ENCODE data around the gene ACTL8.

Gene ACTL8

DNA sequence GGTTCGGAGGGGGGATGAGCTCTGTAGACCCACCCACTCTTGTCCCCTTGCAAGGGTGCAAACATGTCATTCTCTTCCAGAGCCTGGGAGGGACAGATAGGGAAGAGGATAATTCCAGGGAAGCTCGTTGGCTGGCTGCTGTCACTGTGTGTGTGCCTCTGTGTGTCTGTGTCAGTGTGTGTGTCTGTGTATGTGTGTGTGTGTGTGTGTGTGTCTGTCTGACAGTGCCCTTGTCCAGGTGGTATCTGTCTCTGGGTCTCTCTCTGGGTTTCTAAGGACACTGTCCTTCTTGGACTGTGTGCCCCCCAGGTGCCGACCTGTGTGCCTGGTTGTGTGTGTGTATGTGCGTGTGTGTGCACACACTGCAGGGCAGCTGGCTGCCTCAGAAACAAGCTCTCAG lies 90.5 kb downstream of the ACTL8 start:
- no peak for DNase-seq (ENCODE audit: low spot score)

DNA sequence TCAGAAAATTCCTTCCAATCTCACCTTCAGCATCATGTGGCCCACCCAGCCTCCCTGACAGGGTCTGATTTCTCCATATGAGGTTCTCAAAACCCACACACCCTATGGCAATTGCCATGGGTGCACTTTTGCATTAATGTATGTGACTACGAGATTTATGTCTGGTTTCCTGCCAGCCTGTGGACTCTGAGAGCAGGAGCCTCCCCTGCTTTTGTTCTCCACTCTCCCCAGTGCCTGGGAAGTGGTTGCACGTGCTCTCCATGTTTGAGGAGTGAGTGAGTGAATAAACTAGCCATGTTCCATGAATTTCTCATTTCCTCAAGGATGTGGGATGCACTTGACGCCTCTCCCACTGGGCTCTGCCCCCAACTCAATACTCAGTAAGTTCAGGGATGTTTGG lies 91.2 kb downstream of the ACTL8 start:
- no peak for DNase-seq (ENCODE audit: low spot score)

DNA sequence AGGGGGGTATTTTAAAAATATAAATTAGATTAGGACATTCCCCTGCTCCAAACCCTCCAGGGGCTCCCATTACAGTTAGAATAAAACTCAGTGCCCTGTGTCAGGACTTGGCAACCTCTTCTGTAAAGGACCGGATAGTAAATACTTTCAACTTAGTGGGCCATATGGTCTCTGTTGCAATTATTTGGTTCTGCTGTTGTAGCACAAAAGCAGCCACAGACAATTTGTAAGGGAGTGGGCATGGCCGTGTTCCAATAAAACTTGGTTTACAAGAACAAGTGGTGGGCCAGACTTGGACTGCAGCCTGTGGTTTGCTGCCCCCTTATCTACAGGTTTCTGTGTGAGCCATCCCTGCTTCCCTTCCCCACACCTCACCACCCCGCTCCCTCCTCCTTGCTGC lies 92.0 kb downstream of the ACTL8 start:
- no peak for DNase-seq (ENCODE audit: low spot score)

DNA sequence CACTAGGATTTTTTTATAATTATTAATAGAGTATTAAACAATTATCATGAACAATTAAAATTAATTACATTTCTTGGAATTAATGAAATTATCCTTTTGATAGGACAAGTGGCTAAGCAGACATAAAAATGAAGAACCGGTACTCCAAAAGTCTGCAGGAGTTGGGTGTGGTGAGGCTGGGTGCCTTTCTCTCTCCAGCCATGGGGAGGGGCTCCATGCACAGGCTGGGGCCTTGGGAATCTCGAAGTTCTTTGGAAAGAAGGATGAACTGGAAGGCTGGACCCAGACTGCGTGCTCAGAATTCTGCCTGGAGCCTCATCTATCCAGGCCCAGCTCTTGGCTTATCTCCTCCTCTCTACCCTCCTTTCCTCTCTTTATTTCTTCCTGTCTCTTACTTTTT lies 94.1 kb downstream of the ACTL8 start:
- DNase-seq (ENCODE audit: low spot score), result peak; percentile 54

DNA sequence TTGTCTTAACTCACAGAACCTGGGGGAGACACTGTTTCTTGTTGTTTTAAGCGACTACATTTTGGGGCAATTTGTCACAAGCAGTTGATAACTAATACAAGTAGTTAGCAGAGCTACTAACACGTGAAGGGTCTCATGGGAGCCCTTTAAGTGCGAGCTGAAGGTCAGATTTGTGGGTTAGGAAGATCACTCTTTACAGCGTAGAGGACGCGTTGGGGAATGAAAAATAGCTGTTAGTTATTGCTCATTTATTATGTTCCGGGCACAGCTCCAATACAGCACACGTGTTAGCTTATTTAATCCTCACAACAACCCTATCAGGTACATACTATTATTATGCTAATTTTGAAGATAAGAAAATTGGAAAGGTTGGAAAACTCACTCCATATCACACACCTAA lies 95.9 kb downstream of the ACTL8 start:
- DNase-seq (ENCODE audit: low spot score), result no peak

DNA sequence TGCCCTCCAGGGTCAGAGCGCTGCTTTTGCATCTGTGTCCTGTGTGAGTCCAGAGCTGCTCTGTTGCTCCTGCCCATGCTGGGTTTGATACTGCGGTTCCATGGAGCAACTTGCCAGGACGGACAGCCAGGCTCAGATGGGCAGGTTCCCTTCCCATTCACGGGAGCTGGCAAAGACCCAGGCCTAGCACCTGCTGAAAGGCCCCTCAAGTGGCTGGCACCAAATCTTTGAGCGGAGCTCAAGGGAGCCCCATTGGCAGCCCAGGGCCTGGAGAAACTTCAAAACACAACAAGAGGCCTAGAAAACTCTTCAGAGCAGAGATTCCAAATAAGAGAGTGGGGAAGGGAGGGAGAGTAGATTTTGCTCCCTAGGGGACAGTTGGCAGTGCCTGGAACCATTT lies 97.2 kb downstream of the ACTL8 start:
- no peak for DNase-seq (ENCODE audit: low spot score)

DNA sequence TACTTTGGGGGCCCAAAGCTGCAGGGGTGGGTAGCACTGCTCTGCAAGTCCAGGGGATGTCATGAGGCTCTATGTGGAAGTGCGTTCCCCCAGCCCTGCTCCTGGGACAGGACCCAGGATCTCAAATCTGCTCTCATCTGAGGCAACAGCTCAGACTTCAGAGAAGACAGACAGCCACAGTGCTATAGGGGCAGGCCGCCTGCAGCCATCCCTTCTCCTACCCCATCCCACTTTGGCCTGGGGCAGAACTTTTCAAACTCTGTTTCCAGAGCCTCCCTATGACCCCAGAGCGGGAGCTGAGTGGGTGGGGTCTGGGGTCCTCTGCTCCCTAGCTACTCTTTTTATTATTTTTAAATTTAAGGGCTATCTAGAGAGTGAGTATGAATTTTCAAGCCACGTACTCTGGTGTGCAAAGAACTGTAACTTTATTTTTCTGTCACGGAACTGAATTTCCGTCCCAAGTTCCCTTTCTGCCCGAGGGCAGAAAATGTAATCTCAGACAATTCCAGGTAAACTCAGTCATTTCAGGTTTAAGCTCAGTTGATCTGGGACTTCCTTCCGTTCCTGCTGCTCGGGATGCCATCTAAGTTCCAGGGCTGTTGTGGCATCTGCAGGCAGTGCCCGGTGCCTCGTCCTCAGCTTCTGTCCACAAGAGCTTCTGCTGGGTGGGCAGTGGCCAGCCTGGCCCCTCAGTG lies 98.3 kb downstream of the ACTL8 start:
- DNase-seq (ENCODE audit: low spot score), result no peak

DNA sequence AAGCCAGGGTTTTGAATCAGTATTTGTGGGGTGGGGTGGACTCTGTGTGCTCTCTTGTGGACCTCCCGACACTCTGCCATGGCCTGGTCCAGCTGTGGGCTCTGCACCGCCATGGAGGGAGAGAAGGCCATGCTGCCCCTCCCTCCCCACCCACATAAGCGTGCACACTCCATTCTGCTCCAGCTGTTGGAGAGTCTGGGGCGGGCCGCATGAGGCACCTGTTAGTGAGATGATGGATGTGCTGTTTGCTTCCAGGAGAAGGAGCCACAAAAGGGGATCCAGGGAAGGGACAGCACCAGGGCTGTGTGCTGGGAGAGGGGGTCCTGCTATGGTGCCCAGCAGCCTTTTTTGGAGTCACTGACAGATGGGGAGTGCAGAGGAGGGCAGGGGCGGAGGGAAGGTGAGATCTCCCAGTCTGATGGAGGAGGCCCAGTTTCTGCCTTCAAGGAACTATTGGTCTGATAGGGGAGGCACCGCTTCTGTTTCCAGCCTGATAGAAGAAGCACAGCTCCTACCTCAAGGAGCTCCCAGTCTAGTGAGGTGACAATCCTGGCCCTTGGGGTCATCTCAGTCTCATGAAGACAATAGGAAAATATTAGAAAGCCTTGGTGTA lies 101.5 kb downstream of the ACTL8 start:
- DNase-seq (ENCODE audit: low spot score), result no peak

DNA sequence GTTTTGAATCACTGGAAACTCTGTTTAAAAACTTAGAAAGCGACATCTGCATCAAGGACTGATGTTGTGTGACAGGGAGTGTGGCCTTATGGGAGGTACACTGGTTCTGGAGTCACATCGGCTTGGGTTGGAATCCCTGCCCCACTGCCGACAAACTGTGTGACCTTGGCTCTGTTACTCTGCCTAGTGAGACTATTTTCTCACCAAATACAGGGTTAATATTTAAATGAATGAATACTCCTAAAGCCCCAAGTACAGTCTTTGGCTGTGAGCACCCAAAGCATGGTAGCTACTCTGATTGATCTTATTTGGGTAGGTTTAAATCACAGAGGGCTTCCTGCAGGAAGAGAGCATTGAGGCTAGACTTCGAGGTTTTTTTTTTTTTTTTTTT lies 102.0 kb downstream of the ACTL8 start:
- DNase-seq (ENCODE audit: low spot score), result no peak

DNA sequence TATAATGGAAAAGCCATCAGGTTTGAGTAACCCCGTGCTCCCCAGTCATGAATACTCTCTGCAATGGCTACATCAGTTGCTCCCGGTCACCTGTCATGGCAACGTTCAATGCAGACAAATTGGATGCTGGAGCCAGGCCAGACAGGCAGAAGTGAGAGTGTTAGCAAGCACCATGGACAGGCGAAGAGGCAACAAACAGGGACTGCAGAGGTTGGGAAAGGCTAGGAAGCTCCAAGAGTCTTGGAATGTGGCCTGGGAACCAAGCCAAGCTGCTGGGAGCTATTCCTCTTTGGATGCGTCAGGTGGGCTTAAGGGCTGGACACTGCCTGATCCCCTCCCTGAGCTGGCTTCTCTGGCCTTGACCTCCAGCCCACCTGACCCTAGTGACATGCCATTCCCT lies 102.9 kb downstream of the ACTL8 start:
- no peak for DNase-seq (ENCODE audit: low spot score)

DNA sequence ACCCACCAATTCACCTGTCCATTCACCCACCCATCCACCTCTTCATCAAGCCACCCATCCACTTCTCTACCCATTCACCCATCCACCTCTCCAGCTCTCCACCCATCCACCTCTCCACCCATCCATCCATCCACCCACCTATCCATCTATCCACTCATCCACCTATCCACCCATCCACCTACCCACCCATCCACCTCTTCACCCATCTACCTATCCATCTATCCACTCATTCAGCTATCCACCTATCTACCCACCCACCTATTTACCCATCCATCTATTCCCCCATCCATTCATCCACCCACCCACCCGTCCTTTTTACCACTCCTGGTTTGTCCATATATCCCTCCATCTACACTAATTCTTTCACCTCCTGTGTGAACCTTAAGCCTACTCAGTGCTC lies 105.7 kb downstream of the ACTL8 start:
- no peak for DNase-seq (ENCODE audit: low spot score)

DNA sequence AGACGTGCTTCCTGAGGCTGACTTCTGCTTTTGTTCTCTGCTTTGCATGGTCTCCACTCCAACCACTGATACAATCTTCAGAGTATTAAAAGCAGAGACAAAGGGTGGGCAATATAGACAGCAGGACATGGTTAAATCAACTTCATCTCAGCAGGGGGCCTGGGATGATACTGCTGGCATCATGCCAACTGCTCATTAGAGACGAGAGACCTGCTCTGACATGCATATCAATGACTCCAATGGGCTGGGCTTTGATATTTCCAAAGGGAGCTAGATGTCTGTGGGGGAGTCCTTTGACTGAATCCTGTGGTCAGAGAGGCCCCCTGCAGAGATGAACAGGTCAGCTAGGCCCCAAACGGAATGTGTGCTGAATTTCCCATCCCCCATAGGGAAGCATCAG lies 106.6 kb downstream of the ACTL8 start:
- no peak for DNase-seq (ENCODE audit: low spot score)

DNA sequence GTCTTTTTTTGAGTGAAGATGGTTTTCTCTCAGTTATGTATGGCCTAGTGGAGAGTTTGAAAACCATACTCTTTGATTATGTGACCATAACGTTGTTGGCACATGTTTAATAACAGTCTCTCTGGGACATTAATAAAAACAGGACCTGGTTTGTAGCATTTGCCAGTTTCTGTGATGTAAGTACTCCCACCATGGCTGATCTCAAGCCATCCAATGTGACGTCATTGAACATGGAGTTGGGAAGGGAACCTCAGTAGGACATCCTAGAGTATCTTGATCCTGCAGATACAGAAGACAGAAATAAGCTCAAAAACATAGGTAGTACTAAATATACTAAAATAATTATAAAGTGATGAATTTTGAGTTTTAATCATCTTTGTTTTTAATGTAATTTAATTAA lies 107.0 kb downstream of the ACTL8 start:
- no peak for DNase-seq (ENCODE audit: low spot score)

DNA sequence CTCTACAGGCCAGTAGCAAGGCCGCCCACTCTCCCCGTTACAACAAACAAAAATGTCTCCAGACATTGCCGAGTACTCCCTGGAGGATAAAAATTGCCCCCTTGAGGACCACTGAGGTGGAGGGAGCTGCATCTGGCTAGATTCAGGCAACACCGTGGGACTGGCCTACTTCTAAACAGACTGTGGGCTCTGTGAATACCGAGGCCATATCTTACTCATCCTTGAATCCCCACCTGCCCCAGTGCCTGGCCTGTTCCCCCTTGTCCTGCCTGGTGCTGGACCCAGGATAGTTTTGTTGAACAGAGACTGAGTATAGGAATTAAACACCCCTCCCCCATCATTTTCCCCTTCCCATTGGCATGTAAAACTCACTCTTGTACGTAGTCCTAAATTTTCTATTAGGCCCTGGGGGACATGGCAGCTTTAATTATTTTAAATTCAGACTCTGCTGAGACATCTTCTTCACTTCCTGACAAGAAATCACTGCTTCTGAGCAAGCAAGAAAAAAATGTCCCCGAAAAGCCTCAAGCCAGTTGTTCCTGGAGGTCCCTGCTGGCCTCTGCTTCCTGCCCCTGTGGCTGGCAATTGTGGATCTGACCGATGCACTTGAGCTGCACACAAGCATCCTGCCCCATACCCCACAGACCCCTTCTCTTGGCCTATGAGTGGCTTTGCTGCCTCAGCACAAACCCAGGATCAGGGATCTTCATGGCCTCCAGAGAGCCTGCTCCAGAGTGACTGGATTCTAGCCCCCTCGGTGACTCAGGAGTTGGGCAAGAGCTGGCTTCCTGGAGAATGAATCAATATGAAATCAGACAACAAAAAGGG lies 111.0 kb downstream of the ACTL8 start:
- DNase-seq (ENCODE audit: low spot score), result peak; percentile 91

DNA sequence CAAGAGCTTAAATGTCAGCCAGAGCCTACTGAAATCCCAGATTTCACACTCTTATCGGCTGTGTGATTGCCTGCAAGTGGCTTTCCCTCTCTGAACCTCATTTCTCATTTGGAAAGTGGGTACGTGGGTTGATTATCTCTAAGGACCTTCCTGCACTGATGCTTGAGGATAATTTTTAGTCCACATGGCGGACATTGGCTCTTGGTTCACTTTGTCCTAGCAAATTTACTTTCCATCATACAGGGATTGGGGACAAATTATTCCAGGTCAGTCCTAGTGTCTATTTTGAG lies 111.6 kb downstream of the ACTL8 start:
- DNase-seq (ENCODE audit: low spot score), result no peak

DNA sequence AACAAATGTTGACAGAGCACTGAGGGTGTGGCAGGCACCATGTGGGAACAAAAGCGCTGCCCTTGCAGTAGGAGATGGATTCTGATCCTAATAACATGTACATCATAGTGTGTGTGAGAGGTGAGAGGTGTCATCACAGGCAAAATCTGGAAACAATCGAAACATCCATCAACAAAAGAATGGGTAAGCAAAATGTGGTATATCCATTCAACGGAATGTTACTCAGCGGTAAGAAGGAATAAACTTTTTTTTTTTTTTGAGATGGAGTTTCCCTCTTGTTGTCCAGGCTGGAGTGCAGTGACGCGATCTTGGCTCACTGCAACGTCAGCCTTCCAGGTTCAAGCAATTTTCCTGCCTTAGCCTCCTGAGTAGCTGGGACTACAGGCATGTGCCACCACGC lies 112.3 kb downstream of the ACTL8 start:
- DNase-seq (ENCODE audit: low spot score), result no peak

DNA sequence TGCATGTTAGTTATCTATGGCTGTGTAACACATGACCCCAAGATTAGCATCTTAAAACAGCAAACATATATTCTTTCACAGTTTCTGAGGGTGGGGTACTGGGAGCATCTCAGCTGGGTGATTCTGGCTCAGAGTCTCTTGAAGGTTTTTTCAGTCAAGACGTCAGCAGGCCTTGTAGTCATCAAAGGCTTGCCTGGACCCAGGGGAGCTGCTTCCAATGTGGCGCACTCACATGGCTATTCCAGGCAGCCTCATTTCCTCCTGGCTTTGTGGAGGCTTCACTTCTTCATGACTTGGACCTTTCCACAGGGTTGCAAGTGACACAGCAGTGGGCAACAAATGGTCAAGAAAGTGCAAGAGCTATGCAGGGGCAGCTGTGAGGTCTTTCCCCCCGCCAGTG lies 114.7 kb downstream of the ACTL8 start:
- no peak for DNase-seq (ENCODE audit: low spot score)

DNA sequence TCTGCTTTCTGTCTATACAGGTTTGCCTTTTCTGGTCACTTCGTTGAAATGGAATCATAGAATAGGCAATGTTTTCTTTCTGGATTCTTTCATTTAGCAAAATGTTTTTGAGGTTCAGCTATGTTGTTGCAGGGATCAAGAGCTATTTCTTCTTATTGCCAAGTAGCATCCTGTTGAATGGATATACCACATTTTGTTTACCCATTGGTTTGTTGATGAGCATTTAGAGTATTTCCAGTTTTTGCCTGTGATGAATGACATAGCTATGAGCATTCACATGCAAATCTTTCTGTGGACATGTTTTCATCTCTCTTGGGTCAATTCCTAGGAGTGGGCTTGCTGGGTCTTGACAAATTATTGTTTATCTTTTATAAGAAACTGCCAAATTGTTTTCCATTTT lies 115.5 kb downstream of the ACTL8 start:
- no peak for DNase-seq (ENCODE audit: low spot score)

DNA sequence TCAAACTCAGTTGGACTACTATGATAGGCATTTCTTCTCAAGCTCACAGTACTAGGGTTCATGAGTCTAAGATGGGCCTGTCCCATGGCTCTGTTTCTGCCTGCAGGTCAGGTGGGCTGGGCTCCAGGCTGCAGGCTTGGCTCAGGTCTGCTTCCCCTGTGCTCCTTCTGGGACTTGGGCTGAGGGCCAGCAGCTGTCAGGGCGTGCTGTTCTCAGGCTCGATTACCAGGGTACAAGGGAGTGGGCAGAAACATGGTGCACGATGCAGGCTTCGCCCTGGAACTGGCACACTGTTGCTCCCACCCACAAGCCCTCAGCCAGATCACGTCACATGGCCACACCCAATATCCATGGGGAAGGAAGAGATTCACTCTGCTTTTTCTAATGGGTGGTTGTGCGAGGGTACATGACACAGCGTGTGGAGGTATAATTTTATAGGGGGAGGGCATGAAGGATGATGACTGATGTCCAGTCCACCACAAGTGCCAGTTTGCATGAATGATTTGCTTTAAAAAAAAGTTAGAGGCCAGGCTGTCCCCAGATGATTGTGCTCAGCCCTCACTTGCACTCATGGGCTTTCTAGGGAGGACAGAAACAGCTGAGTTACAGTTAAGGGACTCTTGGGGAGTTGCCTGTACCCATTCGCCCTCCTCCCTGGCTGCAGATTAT lies 118.0 kb downstream of the ACTL8 start:
- no peak for DNase-seq (ENCODE audit: low spot score)

DNA sequence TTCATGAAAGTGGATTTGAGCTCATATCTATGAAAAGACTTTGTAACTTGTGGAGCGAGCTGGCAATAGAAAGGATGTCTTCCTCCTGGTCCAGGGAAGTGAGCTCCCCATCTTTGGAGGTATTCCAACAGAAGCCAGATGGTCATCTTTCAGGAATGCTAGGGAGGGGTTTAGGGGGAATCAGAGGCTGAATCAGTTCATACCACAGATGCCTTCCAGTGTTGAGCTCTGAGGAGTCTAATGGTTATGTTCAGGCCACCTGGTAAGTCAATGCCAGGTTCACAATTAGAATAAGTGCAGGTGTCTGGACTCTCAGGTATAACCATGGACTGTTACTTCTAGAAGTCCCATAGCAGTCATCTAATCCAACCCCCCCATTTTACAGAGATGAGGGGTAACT lies 119.1 kb downstream of the ACTL8 start:
- peak; percentile 90 for DNase-seq (ENCODE audit: low spot score)

DNA sequence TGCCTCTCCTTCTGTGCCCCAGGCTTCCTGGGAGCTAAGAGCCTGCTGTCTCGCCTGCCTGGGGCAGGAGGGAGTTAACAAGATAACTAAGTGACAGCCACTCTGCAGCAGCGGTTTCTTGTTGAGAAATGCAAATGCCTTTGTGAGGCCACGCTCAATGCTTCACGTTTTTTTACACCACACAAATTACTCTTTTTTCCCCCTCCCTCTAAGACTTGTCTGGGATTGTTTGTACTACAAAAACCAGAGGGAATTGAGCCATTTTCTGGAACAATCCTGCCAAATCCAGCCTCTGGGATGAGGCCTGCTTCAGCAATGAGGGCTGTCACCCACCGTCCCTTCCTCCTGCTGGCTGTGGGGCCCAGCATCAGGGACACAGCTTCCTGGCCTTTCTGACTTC lies 119.6 kb downstream of the ACTL8 start:
- DNase-seq (ENCODE audit: low spot score), result peak; percentile 86

DNA sequence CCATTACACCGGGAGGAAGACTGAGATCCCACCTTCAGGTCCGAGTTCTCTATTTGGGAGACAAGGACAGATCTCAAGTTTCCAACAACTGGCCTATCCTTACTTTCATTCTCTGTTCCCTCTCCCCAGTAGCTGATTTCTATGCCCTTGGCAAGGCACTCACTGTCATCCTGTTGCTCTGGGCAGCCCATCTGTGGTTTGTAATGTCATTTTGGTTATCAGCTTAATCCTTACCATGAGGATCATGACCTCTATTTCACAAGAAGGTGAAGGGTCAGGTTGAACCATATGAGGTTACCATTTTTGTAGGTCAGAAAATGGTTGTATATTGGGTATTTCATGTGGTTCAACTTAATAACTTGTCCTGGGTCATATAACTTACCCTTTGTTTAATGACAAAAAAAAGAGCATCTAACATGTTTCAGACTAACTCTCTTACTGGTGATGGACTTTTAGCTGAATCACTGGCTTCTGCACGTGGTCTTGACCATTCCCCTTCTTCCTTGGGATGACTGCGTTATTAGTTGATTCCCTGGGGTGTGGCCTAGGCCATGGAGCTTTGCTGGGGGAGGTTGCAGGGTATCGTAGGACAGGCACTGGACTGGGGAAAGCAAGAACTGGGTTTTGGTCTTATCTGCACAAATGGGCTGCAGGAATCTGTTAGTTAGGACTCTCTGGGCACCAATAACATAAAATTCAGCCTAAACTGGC lies 120.2 kb downstream of the ACTL8 start:
- peak; percentile 72 for DNase-seq (ENCODE audit: low spot score)

All from GM03348 (cell line).